Measurements from ENCODE around the gene KLK1. TPM values are rescaled to one million over a fixed set of nuclear protein-coding genes. Genes with fewer than 3 reads are reported as not detected.
"Not testable (repeated sequence)": the region's sequence is repeated elsewhere in the genome, so short reads cannot be mapped to it uniquely, and the experiment has no call there.

The KLK1 gene
- total RNA-seq, 1 donor from 2014 or later = 2.5 TPM

GRCh38 chr19:50819636-50820035, 4.0 kb downstream of the KLK1 start:
- H3K4me1 Mint-ChIP-seq (ENCODE audit: low read depth) = peaks cover 41% of the 10 kb centered on the region
- intact Hi-C loops (cut with micrococcal nuclease) = no loop called here
- no peaks in the 10 kb centered on the region for H3K9me3 Mint-ChIP-seq
- no peaks in the 10 kb centered on the region for H3K36me3 Mint-ChIP-seq (ENCODE audit: low read depth)
- peaks cover 38% of the 10 kb centered on the region for H3K27me3 Mint-ChIP-seq (ENCODE audit: insufficient read depth)
- DNase-seq (ENCODE audit: low spot score) = no peak
- H3K4me3 Mint-ChIP-seq = peak overlapping the region; percentile 62
- H3K27ac Mint-ChIP-seq = peak overlapping the region; percentile 30

GRCh38 chr19:50818859-50819472, 4.6 kb downstream of the KLK1 start:
- Mint-ChIP-seq H3K36me3 (ENCODE audit: low read depth) (no peaks in the 10 kb centered on the region), H3K27ac (peak overlapping the region; percentile 27), H3K4me1 (ENCODE audit: low read depth) (peaks cover 41% of the 10 kb centered on the region), H3K9me3 (no peaks in the 10 kb centered on the region), H3K4me3 (peak overlapping the region; percentile 77), H3K27me3 (ENCODE audit: insufficient read depth) (peaks cover 41% of the 10 kb centered on the region)
- no peak for DNase-seq (ENCODE audit: low spot score)
- intact Hi-C loops (cut with micrococcal nuclease) = no loop called here

GRCh38 chr19:50817941-50818858, 5.4 kb downstream of the KLK1 start:
- Mint-ChIP-seq H3K27me3 (ENCODE audit: insufficient read depth) (peaks cover 39% of the 10 kb centered on the region), H3K9me3 (no peaks in the 10 kb centered on the region), H3K4me1 (ENCODE audit: low read depth) (peaks cover 41% of the 10 kb centered on the region), H3K27ac (peak overlapping the region; percentile 77), H3K36me3 (ENCODE audit: low read depth) (no peaks in the 10 kb centered on the region), H3K4me3 (peak overlapping the region; percentile 77)
- peak; percentile 56 for DNase-seq (ENCODE audit: low spot score)
- intact Hi-C loops (cut with micrococcal nuclease) = loop anchor here (1.0 kb wide), 2 partner anchors 13 to 18 kb away; no protein-coding TSS in a partner anchor

- peaks cover 26% of the 10 kb centered on the region for H3K27me3 Mint-ChIP-seq (ENCODE audit: insufficient read depth)
- no peaks in the 10 kb centered on the region for H3K36me3 Mint-ChIP-seq (ENCODE audit: low read depth)
- intact Hi-C loops (cut with micrococcal nuclease) = no loop called here
- no peak overlapping the region for H3K27ac Mint-ChIP-seq
- H3K9me3 Mint-ChIP-seq = no peaks in the 10 kb centered on the region
- DNase-seq (ENCODE audit: low spot score) = no peak
- H3K4me1 Mint-ChIP-seq (ENCODE audit: low read depth) = peaks cover 32% of the 10 kb centered on the region
- no peak overlapping the region for H3K4me3 Mint-ChIP-seq
Observed at GRCh38 chr19:50815439-50815838, 8.1 kb downstream of the KLK1 start.

- Mint-ChIP-seq H3K4me3 (no peak overlapping the region), H3K27ac (no peak overlapping the region), H3K27me3 (ENCODE audit: insufficient read depth) (peaks cover 23% of the 10 kb centered on the region), H3K36me3 (ENCODE audit: low read depth) (no peaks in the 10 kb centered on the region), H3K9me3 (no peaks in the 10 kb centered on the region), H3K4me1 (ENCODE audit: low read depth) (peaks cover 26% of the 10 kb centered on the region)
- DNase-seq (ENCODE audit: low spot score) = no peak
- intact Hi-C loops (cut with micrococcal nuclease) = no loop called here
Observed at GRCh38 chr19:50814883-50815282, 8.7 kb downstream of the KLK1 start.

GRCh38 chr19:50812474-50812873, 11.1 kb downstream of the KLK1 start:
- H3K27ac Mint-ChIP-seq = no peak overlapping the region
- no peak for DNase-seq (ENCODE audit: low spot score)
- H3K36me3 Mint-ChIP-seq (ENCODE audit: low read depth) = no peaks in the 10 kb centered on the region
- H3K4me1 Mint-ChIP-seq (ENCODE audit: low read depth) = peaks cover 7% of the 10 kb centered on the region
- intact Hi-C loops (cut with micrococcal nuclease) = no loop called here
- peaks cover 10% of the 10 kb centered on the region for H3K27me3 Mint-ChIP-seq (ENCODE audit: insufficient read depth)
- H3K9me3 Mint-ChIP-seq = no peaks in the 10 kb centered on the region
- H3K4me3 Mint-ChIP-seq = no peak overlapping the region

- H3K27me3 Mint-ChIP-seq (ENCODE audit: insufficient read depth); H3K27ac Mint-ChIP-seq; H3K4me1 Mint-ChIP-seq (ENCODE audit: low read depth); H3K9me3 Mint-ChIP-seq; H3K36me3 Mint-ChIP-seq (ENCODE audit: low read depth); H3K4me3 Mint-ChIP-seq; intact Hi-C loops (cut with micrococcal nuclease); DNase-seq (ENCODE audit: low spot score): not testable (repeated sequence)
Observed at GRCh38 chr19:50811622-50812238, 11.9 kb downstream of the KLK1 start.

- intact Hi-C loops (cut with micrococcal nuclease) = no loop called here
- H3K36me3 Mint-ChIP-seq (ENCODE audit: low read depth) = peaks cover 4% of the 10 kb centered on the region
- no peak overlapping the region for H3K27ac Mint-ChIP-seq
- H3K27me3 Mint-ChIP-seq (ENCODE audit: insufficient read depth) = peaks cover 4% of the 10 kb centered on the region
- H3K4me3 Mint-ChIP-seq = no peak overlapping the region
- H3K9me3 Mint-ChIP-seq = no peaks in the 10 kb centered on the region
- DNase-seq (ENCODE audit: low spot score) = no peak
- peaks cover 14% of the 10 kb centered on the region for H3K4me1 Mint-ChIP-seq (ENCODE audit: low read depth)
Observed at GRCh38 chr19:50808856-50809255, 14.7 kb downstream of the KLK1 start.

- peaks cover 32% of the 10 kb centered on the region for H3K36me3 Mint-ChIP-seq (ENCODE audit: low read depth)
- intact Hi-C loops (cut with micrococcal nuclease) = loop anchor here (1.0 to 2.0 kb wide), 8 partner anchors 13 to 475 kb away; partner anchors contain the start of genes CTU1, JOSD2, KCNC3 and POLD1
Observed at GRCh38 chr19:50804420-50805272, 18.9 kb downstream of the KLK1 start.

GRCh38 chr19:50803633-50804419, 19.8 kb downstream of the KLK1 start:
- Mint-ChIP-seq H3K9me3 (no peaks in the 10 kb centered on the region), H3K4me3 (peak overlapping the region; percentile 96), H3K27me3 (ENCODE audit: insufficient read depth) (no peaks in the 10 kb centered on the region), H3K4me1 (ENCODE audit: low read depth) (peaks cover 27% of the 10 kb centered on the region), H3K27ac (peak overlapping the region; percentile 98), H3K36me3 (ENCODE audit: low read depth) (peaks cover 32% of the 10 kb centered on the region)
- intact Hi-C loops (cut with micrococcal nuclease) = loop anchor here (1.0 to 2.0 kb wide), 4 partner anchors 32 to 305 kb away; partner anchors contain the start of genes CTU1 and JOSD2
- no peak for DNase-seq (ENCODE audit: low spot score)

More at GRCh38 chr19:50804420-50805272, 18.9 kb downstream of the KLK1 start:
- Mint-ChIP-seq H3K27me3 (ENCODE audit: insufficient read depth) (no peaks in the 10 kb centered on the region), H3K4me3 (peak overlapping the region; percentile 96), H3K4me1 (ENCODE audit: low read depth) (peaks cover 27% of the 10 kb centered on the region), H3K27ac (peak overlapping the region; percentile 98), H3K9me3 (no peaks in the 10 kb centered on the region)
- peak; percentile 97 for DNase-seq (ENCODE audit: low spot score)

GRCh38 chr19:50801107-50801506, 22.5 kb downstream of the KLK1 start:
- peaks cover 41% of the 10 kb centered on the region for H3K36me3 Mint-ChIP-seq (ENCODE audit: low read depth)

GRCh38 chr19:50799547-50799851, 24.1 kb downstream of the KLK1 start:
- Mint-ChIP-seq H3K4me1 (ENCODE audit: low read depth) (peaks cover 13% of the 10 kb centered on the region), H3K27ac (no peak overlapping the region), H3K27me3 (ENCODE audit: insufficient read depth) (no peaks in the 10 kb centered on the region), H3K36me3 (ENCODE audit: low read depth) (peaks cover 41% of the 10 kb centered on the region), H3K4me3 (no peak overlapping the region), H3K9me3 (no peaks in the 10 kb centered on the region)
- intact Hi-C loops (cut with micrococcal nuclease) = no loop called here
- no peak for DNase-seq (ENCODE audit: low spot score)

More at GRCh38 chr19:50801107-50801506, 22.5 kb downstream of the KLK1 start:
- Mint-ChIP-seq H3K27me3 (ENCODE audit: insufficient read depth) (no peaks in the 10 kb centered on the region), H3K9me3 (no peaks in the 10 kb centered on the region), H3K27ac (peak overlapping the region; percentile 15), H3K4me1 (ENCODE audit: low read depth) (peaks cover 25% of the 10 kb centered on the region), H3K4me3 (peak overlapping the region; percentile 12)
- intact Hi-C loops (cut with micrococcal nuclease) = no loop called here
- no peak for DNase-seq (ENCODE audit: low spot score)
